Measurements from ENCODE around the gene CTIF. TPM values are rescaled to one million over a fixed set of nuclear protein-coding genes. Genes with fewer than 3 reads are reported as not detected.

The CTIF gene
- total RNA-seq, 3 donors from 2014 or later = 13.2 to 50.3 (median 19.6) TPM

DNA sequence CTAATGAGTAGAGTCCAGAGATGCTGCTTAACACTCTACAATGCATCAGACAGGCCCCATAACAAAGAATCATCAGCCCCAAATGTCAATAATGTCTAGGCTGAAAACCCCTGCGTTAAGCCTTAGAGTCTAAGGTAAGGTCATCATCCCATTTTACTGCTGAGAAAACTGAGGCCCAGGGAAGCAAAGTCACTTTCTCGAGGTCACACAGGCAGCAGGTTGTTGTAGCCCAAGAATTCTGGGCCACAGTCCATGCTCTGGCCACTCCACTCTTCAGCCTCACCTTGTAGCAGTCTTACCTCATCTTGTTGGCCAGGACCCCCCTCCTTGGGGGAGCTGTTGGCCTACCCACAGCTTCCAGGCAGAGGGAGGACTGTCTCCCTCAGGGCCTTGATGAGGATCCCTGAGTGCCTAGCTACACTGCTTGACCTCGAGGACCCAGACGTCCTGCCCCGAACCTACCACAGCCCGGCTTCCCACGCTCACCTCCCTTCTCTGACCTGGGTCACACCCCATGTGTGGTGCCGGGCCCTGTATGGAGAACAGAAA lies 357.6 kb downstream of the CTIF start:
- Histone ChIP-seq H3K4me3 (no peak overlapping the region), H3K9me3 (no peaks in the 10 kb centered on the region), H3K4me1 (ENCODE audit: low read depth) (peaks cover 3% of the 10 kb centered on the region), H3K36me3 (ENCODE audit: low read depth) (no peaks in the 10 kb centered on the region)
- no peak for DNase-seq
- no peak for ATAC-seq
- TF ChIP-seq, protein P1, sequence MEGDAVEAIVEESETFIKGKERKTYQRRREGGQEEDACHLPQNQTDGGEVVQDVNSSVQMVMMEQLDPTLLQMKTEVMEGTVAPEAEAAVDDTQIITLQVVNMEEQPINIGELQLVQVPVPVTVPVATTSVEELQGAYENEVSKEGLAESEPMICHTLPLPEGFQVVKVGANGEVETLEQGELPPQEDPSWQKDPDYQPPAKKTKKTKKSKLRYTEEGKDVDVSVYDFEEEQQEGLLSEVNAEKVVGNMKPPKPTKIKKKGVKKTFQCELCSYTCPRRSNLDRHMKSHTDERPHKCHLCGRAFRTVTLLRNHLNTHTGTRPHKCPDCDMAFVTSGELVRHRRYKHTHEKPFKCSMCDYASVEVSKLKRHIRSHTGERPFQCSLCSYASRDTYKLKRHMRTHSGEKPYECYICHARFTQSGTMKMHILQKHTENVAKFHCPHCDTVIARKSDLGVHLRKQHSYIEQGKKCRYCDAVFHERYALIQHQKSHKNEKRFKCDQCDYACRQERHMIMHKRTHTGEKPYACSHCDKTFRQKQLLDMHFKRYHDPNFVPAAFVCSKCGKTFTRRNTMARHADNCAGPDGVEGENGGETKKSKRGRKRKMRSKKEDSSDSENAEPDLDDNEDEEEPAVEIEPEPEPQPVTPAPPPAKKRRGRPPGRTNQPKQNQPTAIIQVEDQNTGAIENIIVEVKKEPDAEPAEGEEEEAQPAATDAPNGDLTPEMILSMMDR (IDR thresholded peaks at IDR 0.05) = no peak
- intact Hi-C loops (cut with DNase I, micrococcal nuclease) = no loop called here

DNA sequence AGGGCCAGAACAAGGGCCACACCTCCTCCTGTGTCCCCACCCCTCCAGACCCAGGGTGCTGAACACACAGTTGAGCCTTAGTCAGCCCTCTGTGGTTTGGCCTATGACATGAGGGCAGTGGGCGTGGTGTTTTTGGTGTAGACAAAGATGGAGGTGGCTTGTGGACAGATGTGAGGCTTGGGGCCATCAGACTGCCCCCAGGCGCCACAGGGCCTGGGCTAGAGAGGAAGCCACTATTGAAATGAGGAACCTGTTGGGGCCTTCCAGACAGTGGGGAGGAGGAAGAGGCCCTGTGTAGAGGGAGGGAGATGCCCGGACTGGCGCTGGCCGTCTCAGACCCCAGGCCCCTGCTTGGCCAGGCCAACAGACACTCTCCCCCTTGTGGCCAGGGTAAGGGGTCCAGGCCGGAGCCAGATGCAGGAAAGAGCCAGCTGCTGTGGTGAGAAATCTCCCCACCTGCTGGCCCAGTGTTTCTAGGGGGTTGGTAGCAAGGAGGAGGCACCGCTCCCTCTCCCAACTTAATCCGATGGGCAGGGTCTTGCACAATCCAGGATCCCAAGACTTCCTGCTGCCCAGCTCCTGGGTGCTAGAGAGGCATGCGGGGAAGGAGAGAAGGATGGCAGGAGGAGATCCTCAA lies 358.2 kb downstream of the CTIF start:
- Histone ChIP-seq H3K4me1 (ENCODE audit: low read depth) (peaks cover 7% of the 10 kb centered on the region), H3K4me3 (no peak overlapping the region), H3K36me3 (ENCODE audit: low read depth) (no peaks in the 10 kb centered on the region), H3K9me3 (no peaks in the 10 kb centered on the region)
- DNase-seq (peak; percentile 51 to 64 (median 58)), ATAC-seq (peak; percentile 39)
- intact Hi-C loops (cut with DNase I, micrococcal nuclease) = no loop called here
- TF ChIP-seq, protein P1 (IDR thresholded peaks at IDR 0.05) = no peak

DNA sequence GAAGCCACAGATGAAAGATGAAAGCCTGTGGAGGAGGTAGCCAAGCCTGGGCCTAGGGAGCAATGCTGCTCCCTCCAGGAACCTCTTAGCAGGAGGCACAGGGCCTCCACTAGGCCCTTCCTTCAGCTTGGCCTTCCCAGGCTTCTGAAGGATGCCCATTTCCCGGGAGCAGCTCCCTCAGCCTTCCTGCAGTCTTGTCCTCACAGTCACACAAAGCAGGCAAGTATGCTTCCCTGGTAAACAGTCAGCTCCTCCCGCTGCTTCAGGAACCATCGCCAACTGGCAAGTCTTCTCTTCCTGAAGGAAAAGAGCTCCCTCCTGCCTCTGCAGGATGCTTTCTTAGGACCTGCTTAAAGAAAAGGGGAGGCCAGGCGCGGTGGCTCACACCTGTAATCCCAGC lies 358.7 kb downstream of the CTIF start:
- no peak overlapping the region for H3K4me3 ChIP-seq
- peaks cover 12% of the 10 kb centered on the region for H3K4me1 ChIP-seq (ENCODE audit: low read depth)
- TF ChIP-seq, protein P1 (IDR thresholded peaks at IDR 0.05) = no peak
- no peak for DNase-seq
- no peaks in the 10 kb centered on the region for H3K9me3 ChIP-seq
- intact Hi-C loops (cut with DNase I, micrococcal nuclease) = no loop called here
- no peaks in the 10 kb centered on the region for H3K36me3 ChIP-seq (ENCODE audit: low read depth)
- ATAC-seq = no peak

DNA sequence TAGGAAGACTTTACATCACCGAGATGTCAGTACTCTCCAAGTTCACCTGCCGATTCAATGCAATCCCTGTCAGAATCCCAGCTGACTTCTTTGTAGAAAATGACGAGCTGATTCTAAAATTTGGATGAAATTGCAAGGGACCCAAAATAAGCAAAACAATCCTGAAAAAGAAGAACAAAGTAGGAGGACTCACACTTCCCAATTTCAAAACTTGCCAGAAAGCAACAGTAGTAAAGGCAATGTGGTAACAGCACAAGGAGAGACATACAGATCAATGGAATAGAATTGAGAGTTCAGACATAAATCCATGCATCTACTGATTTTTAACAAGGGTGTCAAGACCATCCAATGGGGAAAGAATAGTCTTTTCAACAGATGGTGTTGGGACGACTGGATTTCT lies 359.7 kb downstream of the CTIF start:
- TF ChIP-seq, protein P1 (IDR thresholded peaks at IDR 0.05) = no peak

DNA sequence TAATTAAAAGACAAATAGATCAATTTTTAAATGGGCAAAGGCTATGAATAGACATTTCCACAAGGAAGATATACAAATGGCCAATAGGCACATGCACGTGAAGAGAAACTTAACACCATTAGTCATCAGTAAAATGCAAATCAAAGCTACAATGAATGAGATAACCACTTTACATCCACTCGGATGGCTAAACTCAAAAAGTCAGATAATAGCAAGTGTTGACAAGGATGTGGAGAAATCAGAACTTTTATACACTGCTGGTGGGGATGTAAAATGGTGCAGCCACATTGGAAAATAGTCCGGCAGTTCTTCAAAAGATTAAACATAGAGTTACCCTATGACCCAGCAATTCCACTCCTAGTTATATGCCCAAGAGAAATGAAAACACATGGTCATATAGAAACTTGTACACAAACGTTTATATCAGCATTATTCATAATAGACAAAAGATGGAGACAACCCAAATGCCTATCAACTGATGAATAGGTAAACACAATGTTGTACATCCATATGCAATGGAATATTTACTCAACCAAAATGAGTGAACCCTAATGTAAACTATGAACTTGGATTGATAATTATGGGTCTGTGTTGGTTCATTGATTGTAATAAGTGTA lies 360.8 kb downstream of the CTIF start:
- Histone ChIP-seq H3K9me3 (no peaks in the 10 kb centered on the region), H3K36me3 (ENCODE audit: low read depth) (no peaks in the 10 kb centered on the region), H3K4me1 (ENCODE audit: low read depth) (peaks cover 9% of the 10 kb centered on the region), H3K4me3 (no peak overlapping the region)
- TF ChIP-seq, protein P1 (IDR thresholded peaks at IDR 0.05) = no peak
- DNase-seq (no peak), ATAC-seq (no peak)
- intact Hi-C loops (cut with DNase I, micrococcal nuclease) = no loop called here

More for the DNA sequence above, 359.7 kb downstream of the CTIF start:
- Histone ChIP-seq H3K9me3 (no peaks in the 10 kb centered on the region), H3K4me1 (ENCODE audit: low read depth) (peaks cover 10% of the 10 kb centered on the region), H3K4me3 (no peak overlapping the region), H3K36me3 (ENCODE audit: low read depth) (no peaks in the 10 kb centered on the region)
- DNase-seq = no peak
- ATAC-seq = no peak
- intact Hi-C loops (cut with DNase I, micrococcal nuclease) = no loop called here

All from mucosa of descending colon (tissue), 3 donors.